Left cardiac atrium (tissue), 4 donors: Measurements from ENCODE around the gene CLUH. TPM values are rescaled to one million over a fixed set of nuclear protein-coding genes. Genes with fewer than 3 reads are reported as not detected.
"Not testable (repeated sequence)": the region's sequence is repeated elsewhere in the genome, so short reads cannot be mapped to it uniquely, and the experiment has no call there.

Source experiments
- ATAC-seq, 2 donors: fragments of 200-7000 bp; cut with Tn5 transposase; one replicate each; pipeline ENCODE4 v1.9.1; 2020; ENCODE audit warnings: mild to moderate bottlenecking in 2 of 2, moderate library complexity in 2 of 2
- DNase-seq: peaks from one replicate; pipeline ENCODE4 v3.0.0-alpha.2; 2020
- intact Hi-C, 2 donors: fragments of 100-400 bp; cut with DNase I; formaldehyde crosslinking; loops; one replicate each; pipeline versions ENCODE4 v1.14.1 to v1.15.1; 2022 to 2023
- total RNA-seq, 2 donors: library from RNA; stranded (reverse); fragmentation: NEBNext Ultra II Directional; extraction: Animal tissue kit (Norgen Biotek cat#: 25700); gene quantifications; one replicate each; pipeline ENCODE4 v1.2.1, GENCODE V29; 2021
- donor health status: DM: no; HTN: yes; CAD: no.
- donor health status: DM: no; HTN: yes; CAD: no; lungs with severe emphysema.
- donor health status: DM: yes; HTN: yes; CAD: no.
- donor health status: Dilated cardiomyopathy.

The CLUH gene
- total RNA-seq, 2 donors from 2014 or later, result 98.4 to 118 TPM

GRCh38 chr17:2703606-2704005 lies 8.0 kb downstream of the CLUH start:
- intact Hi-C loops, result no loop called here
- DNase-seq, result peak; percentile 19

GRCh38 chr17:2703181-2703580 lies 8.4 kb downstream of the CLUH start:
- DNase-seq (no peak), ATAC-seq (no peak)
- intact Hi-C loops, result no loop called here

More at GRCh38 chr17:2703606-2704005, 8.0 kb downstream of the CLUH start:
- no peak for ATAC-seq

GRCh38 chr17:2701996-2702741 lies 9.4 kb downstream of the CLUH start:
- intact Hi-C loops, result no loop called here
- ATAC-seq (no peak), DNase-seq (no peak)

GRCh38 chr17:2701161-2701995 lies 10.2 kb downstream of the CLUH start:
- no peak for ATAC-seq
- intact Hi-C loops, result no loop called here

GRCh38 chr17:2700491-2701141 lies 10.9 kb downstream of the CLUH start:
- no peak for ATAC-seq
- intact Hi-C loops, result no loop called here

More at GRCh38 chr17:2701161-2701995, 10.2 kb downstream of the CLUH start:
- no peak for DNase-seq

GRCh38 chr17:2700030-2700490 lies 11.5 kb downstream of the CLUH start:
- no peak for ATAC-seq
- intact Hi-C loops, result no loop called here
- DNase-seq, result no peak

More at GRCh38 chr17:2700491-2701141, 10.9 kb downstream of the CLUH start:
- DNase-seq, result no peak

- ATAC-seq, DNase-seq, intact Hi-C loops: not testable (repeated sequence)
These were observed 12.3 kb downstream of the CLUH start for GRCh38 chr17:2699216-2699805.

- ATAC-seq (no peak), DNase-seq (no peak)
- intact Hi-C loops, result no loop called here
These were observed 13.9 kb downstream of the CLUH start for GRCh38 chr17:2697611-2698162.

- intact Hi-C loops, result no loop called here
- ATAC-seq, result no peak
- no peak for DNase-seq
These were observed 15.4 kb downstream of the CLUH start for GRCh38 chr17:2695961-2696760.

GRCh38 chr17:2695243-2695960 lies 16.2 kb downstream of the CLUH start:
- intact Hi-C loops, result no loop called here
- no peak for ATAC-seq
- no peak for DNase-seq

GRCh38 chr17:2694381-2695242 lies 17.0 kb downstream of the CLUH start:
- intact Hi-C loops, result no loop called here
- no peak for ATAC-seq
- DNase-seq, result no peak

- no peak for DNase-seq
- no peak for ATAC-seq
- intact Hi-C loops, result no loop called here
These were observed 17.8 kb downstream of the CLUH start for GRCh38 chr17:2693561-2694380.

- ATAC-seq (no peak), DNase-seq (no peak)
- intact Hi-C loops, result no loop called here
These were observed 18.8 kb downstream of the CLUH start for GRCh38 chr17:2692781-2693135.

GRCh38 chr17:2691965-2692780 lies 19.4 kb downstream of the CLUH start:
- intact Hi-C loops, result no loop called here
- no peak for ATAC-seq
- DNase-seq, result no peak
